K562 (cell line): ENCODE measurements around the gene CHST12. TPM values are rescaled to one million over a fixed set of nuclear protein-coding genes. Genes with fewer than 3 reads are reported as not detected.
A peak's percentile ranks its signal among the peaks of the same experiment; 100 is the strongest.

ENCODE experiments used
- ATAC-seq: fragments of 200-7000 bp; cut with Tn5 transposase; 3 replicates; pipeline ENCODE4 v1.9.1; 2020; ENCODE audit warnings: moderate library complexity
- BruUV-seq: library from RNA; stranded (reverse); fragments of 400-500 nt; replicated peaks from 2 replicates; lab custom pipeline; 2021; lab: Mats Ljungman, UMichigan
- CTCF ChIA-PET: fragments of 300-600 bp; formaldehyde crosslinking; extraction: SDS; loops from one replicate; lab custom pipeline; 2021; ENCODE audit warnings: low intra/inter-chr PET ratio; lab: Yijun Ruan, JAX
- POLR2A ChIA-PET: fragments of 300-600, 350-650 bp; sonication (Branson Sonifier 250); formaldehyde crosslinking; extraction: SDS; loops from one replicate; lab custom pipeline; 2021; ENCODE audit warnings: antibody characterized with exemption, inconsistent platforms; lab: Yijun Ruan, JAX
- DNase-seq, 4 experiments: peaks; one replicate each; pipeline versions ENCODE4 v3.0.0 to v3.0.0-alpha.2; 2011 to 2018; ENCODE audit warnings: low spot score in 3 of 4, mixed read lengths in 3 of 4; ENCODE audit errors: extremely low read depth in 1 of 4
- FAIRE-seq: peaks from 2 replicates; lab custom pipeline; 2011; peaks lifted over from hg19 to GRCh38; lab: Jason Lieb, UNC
- H2AFZ ChIP-seq: 2 replicates; pipeline ENCODE4 v1.6.0; 2011; ENCODE audit warnings: low read depth, low read length, control low read depth, inconsistent platforms
- H3K27ac ChIP-seq: fragments of 200-600 bp; 3 replicates; pipeline ENCODE4 v1.8.0; 2011; ENCODE audit warnings: low read depth, mild to moderate bottlenecking, control low read depth, inconsistent platforms, low read length, moderate library complexity, mixed read lengths; ENCODE audit errors: extremely low read depth
- H3K27me3 ChIP-seq, 2 experiments: fragments of 300-600 bp in 1 of 2; 2 replicates in 1 of 2; 3 replicates in 1 of 2; pipeline versions ENCODE4 v1.6.0 to v1.8.0; 2011; ENCODE audit warnings: inconsistent platforms in 2 of 2, low read length in 2 of 2, mild to moderate bottlenecking in 1 of 2, mixed read lengths in 1 of 2, moderate library complexity in 1 of 2; ENCODE audit not compliant: control insufficient read depth in 2 of 2, insufficient read depth in 2 of 2
- H3K36me3 ChIP-seq: fragments of 300-600 bp; 3 replicates; pipeline ENCODE4 v1.8.0; 2011; ENCODE audit warnings: mild to moderate bottlenecking, low read length, inconsistent platforms; ENCODE audit not compliant: control insufficient read depth, insufficient read depth
- H3K4me1 ChIP-seq, 2 experiments: fragments of 200-600 bp in 1 of 2; replicated peaks in 1 of 2; 2 replicates in 1 of 2; 3 replicates in 1 of 2; pipeline versions ENCODE4 v1.5.1 to v1.8.0; 2011; ENCODE audit warnings: inconsistent platforms in 2 of 2, low read length in 2 of 2, mild to moderate bottlenecking in 1 of 2, mixed read lengths in 1 of 2, moderate library complexity in 1 of 2; ENCODE audit not compliant: control insufficient read depth in 2 of 2, insufficient read depth in 2 of 2
- H3K4me2 ChIP-seq: 2 replicates; pipeline ENCODE4 v1.6.1; 2011; ENCODE audit warnings: low read length, control low read depth, inconsistent platforms, mixed read lengths; ENCODE audit not compliant: insufficient read depth
- H3K4me3 ChIP-seq: fragments of 200-600 bp; sonication (generic), shearing (Covaris generic); 2 replicates; pipeline ENCODE4 v1.5.1; 2016; ENCODE audit warnings: control low read depth, inconsistent platforms
- H3K79me2 ChIP-seq: fragments of 200-600 bp; 3 replicates; pipeline ENCODE4 v1.8.0; 2011; ENCODE audit warnings: low read length, inconsistent platforms; ENCODE audit not compliant: control insufficient read depth, insufficient read depth
- H3K9ac ChIP-seq, 2 experiments: 2 replicates each; pipeline versions ENCODE4 v1.6.0 to v1.6.1; 2011; ENCODE audit warnings: low read depth in 2 of 2, low read length in 2 of 2, control low read depth in 1 of 2, inconsistent platforms in 1 of 2, mild to moderate bottlenecking in 1 of 2, mixed read lengths in 1 of 2; ENCODE audit not compliant: insufficient read depth in 1 of 2
- H3K9me1 ChIP-seq: one replicate; pipeline ENCODE4 v1.6.0; 2011; ENCODE audit warnings: inconsistent platforms, mild to moderate bottlenecking, low read length, moderate library complexity; ENCODE audit not compliant: control insufficient read depth, insufficient read depth
- H3K9me3 ChIP-seq: replicated peaks from 2 replicates; pipeline ENCODE4 v1.5.1; 2011; ENCODE audit warnings: low read depth, low read length, inconsistent platforms; ENCODE audit not compliant: control insufficient read depth, insufficient read depth
- H4K20me1 ChIP-seq: replicated peaks from 2 replicates; pipeline ENCODE4 v1.6.1; 2011; ENCODE audit warnings: low read length, inconsistent platforms, mixed read lengths; ENCODE audit not compliant: control insufficient read depth, insufficient read depth
- EGR1 ChIP-seq: fragments of 450-650 bp; conservative IDR thresholded peaks from 2 replicates; pipeline ENCODE4 v1.6.1; 2017; ENCODE audit warnings: mild to moderate bottlenecking
- PCBP1 ChIP-seq: fragments of 200-400 bp; formaldehyde crosslinking; IDR thresholded peaks from 2 replicates; pipeline ENCODE4 v1.6.1; 2018; ENCODE audit warnings: mild to moderate bottlenecking, low read depth, low read length; ENCODE audit not compliant: poor library complexity, severe bottlenecking
- ZBTB7A ChIP-seq: IDR thresholded peaks from 2 replicates; pipeline ENCODE4 v1.6.1; 2011; ENCODE audit warnings: low read depth, mild to moderate bottlenecking, low read length, moderate library complexity, borderline replicate concordance; ENCODE audit not compliant: control insufficient read depth
- WGBS: fragments of 100-300 bp; shearing (Covaris generic); methylation state at CpG from one replicate; pipeline ENCODE4 v1.1.6; 2016; ENCODE audit warnings: low coverage, mixed read lengths; ENCODE audit not compliant: insufficient coverage; ENCODE audit errors: missing lambda C conversion rate; 5-methylcytosine and 5-hydroxymethylcytosine counted together
- in situ Hi-C: fragments of 300-500 bp; cut with MboI; formaldehyde crosslinking; loops from 4 replicates; pipeline ENCODE4 v1.15.0; 2018; ENCODE audit warnings: inconsistent platforms, mixed read lengths
- intact Hi-C: fragments of 100-400 bp; cut with micrococcal nuclease; formaldehyde crosslinking; loops from 2 replicates; pipeline ENCODE4 v1.14.2; 2022
- polyA plus RNA-seq, 8 experiments: library from polyadenylated mRNA; depleted of rRNA in 4 of 8; stranded (reverse) in 5 of 8; unstranded in 3 of 8; fragments of >200 nt; fragmentation: Nextera tagmentation in 2 of 8; fragmentation: Illumina TruSeq in 1 of 8; extraction: Ambion mirVana in 2 of 8; extraction: Trizol in 1 of 8; gene quantifications; 2 replicates each; pipeline versions ENCODE4 v1.2.1 to v1.2.3, GENCODE V29; 2011 to 2014; ENCODE audit warnings: inconsistent platforms in 1 of 8, missing spikeins in 1 of 8
- total RNA-seq, 7 experiments: library from RNA; depleted of rRNA in 6 of 7; stranded (reverse); fragments of >200 nt in 6 of 7; fragmentation: Illumina TruSeq in 2 of 7; extraction: Trizol in 2 of 7; gene quantifications; 2 replicates each; pipeline versions ENCODE4 v1.2.1 to v1.2.3, GENCODE V29; 2011 to 2021; ENCODE audit warnings: low replicate concordance in 1 of 7
- TF ChIP-seq, protein P1 (sequence below): fragments of 150-350 bp; conservative IDR thresholded peaks from 2 replicates; pipeline ENCODE4 v1.6.1; 2014; ENCODE audit warnings: low read length

Gene CHST12
- total and polyA plus RNA-seq, 9 of the 15 experiments (the other 6 are each of a cell fraction or from before 2014, with no cell fraction given): 0.18 to 19.8 (median 3.6) TPM

DNA sequence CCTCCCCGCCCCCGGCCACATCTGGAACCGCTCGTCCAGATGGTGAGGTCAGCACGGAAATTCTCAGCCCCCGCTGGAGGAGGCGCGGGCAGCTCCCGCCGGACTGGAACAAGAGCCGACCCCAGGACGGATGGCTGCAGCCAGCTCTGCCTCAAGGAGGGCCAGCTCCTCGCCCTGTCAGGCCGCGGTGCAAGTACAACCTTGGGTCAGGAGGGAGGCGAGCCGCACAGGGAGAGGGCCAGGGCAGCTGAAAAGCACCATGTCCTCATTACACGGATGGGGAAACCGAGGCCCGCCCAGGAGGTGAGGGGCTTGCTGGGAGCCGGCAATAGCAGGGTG, 76.6 kb downstream of the CHST12 start:
- Histone ChIP-seq H2AFZ (no peak overlapping the region), H3K27me3 (peaks cover 17 to 38% of the 10 kb centered on the region in 2 experiments; a peak in 4 of 5 replicates), H3K4me2 (no peak overlapping the region), H3K36me3 (no peaks in the 10 kb centered on the region), H3K9ac (no peak overlapping the region; a peak in 1 of 4 replicates), H3K9me3 (peaks cover 4% of the 10 kb centered on the region; the same call in 1 of the 2 replicates), H3K4me3 (no peak overlapping the region), H4K20me1 (peaks cover 20% of the 10 kb centered on the region), H3K27ac (no peak overlapping the region), H3K4me1 (peaks cover 0 to 43% of the 10 kb centered on the region in 2 experiments; a peak in 3 of 5 replicates), H3K9me1 (no peaks in the 10 kb centered on the region), H3K79me2 (no peaks in the 10 kb centered on the region)
- DNase-seq (no peak), ATAC-seq (no peak), FAIRE-seq (no peak)
- TF ChIP-seq, protein P1, sequence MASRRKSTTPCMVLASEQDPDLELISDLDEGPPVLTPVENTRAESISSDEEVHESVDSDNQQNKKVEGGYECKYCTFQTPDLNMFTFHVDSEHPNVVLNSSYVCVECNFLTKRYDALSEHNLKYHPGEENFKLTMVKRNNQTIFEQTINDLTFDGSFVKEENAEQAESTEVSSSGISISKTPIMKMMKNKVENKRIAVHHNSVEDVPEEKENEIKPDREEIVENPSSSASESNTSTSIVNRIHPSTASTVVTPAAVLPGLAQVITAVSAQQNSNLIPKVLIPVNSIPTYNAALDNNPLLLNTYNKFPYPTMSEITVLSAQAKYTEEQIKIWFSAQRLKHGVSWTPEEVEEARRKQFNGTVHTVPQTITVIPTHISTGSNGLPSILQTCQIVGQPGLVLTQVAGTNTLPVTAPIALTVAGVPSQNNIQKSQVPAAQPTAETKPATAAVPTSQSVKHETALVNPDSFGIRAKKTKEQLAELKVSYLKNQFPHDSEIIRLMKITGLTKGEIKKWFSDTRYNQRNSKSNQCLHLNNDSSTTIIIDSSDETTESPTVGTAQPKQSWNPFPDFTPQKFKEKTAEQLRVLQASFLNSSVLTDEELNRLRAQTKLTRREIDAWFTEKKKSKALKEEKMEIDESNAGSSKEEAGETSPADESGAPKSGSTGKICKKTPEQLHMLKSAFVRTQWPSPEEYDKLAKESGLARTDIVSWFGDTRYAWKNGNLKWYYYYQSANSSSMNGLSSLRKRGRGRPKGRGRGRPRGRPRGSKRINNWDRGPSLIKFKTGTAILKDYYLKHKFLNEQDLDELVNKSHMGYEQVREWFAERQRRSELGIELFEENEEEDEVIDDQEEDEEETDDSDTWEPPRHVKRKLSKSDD: no peak
- peak; percentile 37 for TF ChIP-seq PCBP1
- 0 out of 2 replicates have a peak, but pooled peaks have one; percentile 7 for TF ChIP-seq EGR1
- TF ChIP-seq ZBTB7A: 0 out of 2 replicates have a peak, but pooled peaks have one; percentile 11
- CTCF ChIA-PET: no interaction called here
- WGBS: 2% methylated on average over 19 of the region's 21 CpGs
- BruUV-seq: no TSS peak
- POLR2A ChIA-PET: interaction anchor here (0.6 to 1.5 kb wide), 4 partner anchors 9 to 1019 kb away, joined by 3 read pairs; no protein-coding TSS in a partner anchor
- in situ Hi-C loops: no loop called here
- intact Hi-C loops: no loop called here
